Smooth muscle cell of trachea (primary cell): Measurements from ENCODE around the gene PANK2. TPM values are rescaled to one million over a fixed set of nuclear protein-coding genes. Genes with fewer than 3 reads are reported as not detected.

Experiments used
- total RNA-seq: library from RNA; depleted of rRNA; stranded (reverse); fragments of >200 nt; gene quantifications from 2 replicates; pipeline ENCODE4 v1.2.1, GENCODE V29; 2014

Gene PANK2
- total RNA-seq = 62.2 and 72.3 TPM in 2 replicates

GRCh38 chr20:3888622-3889488, at the start of gene PANK2:
Gene PANK2, plus strand, starts transcription at chr20:3889387.

DNA sequence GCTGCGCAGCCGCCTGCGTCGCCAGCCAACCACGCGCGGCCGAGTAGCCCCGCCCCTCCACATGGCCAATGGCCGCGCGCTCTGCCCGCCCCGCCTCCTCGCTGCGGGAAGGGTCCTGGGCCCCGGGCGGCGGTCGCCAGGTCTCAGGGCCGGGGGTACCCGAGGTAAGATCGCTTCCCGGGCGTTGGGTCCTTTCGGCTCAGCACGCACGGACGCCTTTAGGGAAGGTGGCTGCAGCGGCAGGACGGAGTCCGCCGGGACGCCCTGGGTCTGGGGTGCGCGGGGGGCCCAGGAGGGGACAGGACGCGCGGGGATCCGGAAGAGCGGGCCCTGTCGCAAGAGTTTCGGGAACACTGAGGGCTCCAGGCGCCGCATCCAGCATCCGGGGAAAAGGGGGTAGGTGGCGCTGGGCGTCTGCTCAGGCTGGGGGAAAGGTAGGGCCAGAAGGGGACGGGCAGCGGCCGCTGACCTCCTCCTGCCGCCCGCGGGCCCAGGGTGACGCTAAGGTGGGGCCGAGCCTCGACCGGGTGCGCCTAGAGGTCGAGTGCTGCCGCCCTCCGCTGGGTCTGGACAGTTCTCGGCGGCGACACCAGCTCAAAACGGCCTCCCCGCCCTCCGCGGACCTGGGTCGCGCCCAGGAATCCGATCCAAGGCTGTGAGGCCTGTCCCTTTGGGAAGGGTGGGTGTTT, 42.3 kb upstream of the PANK2 start, which contains the start of gene MAVS:
Gene MAVS (plus strand): TSS at position 95 of the 689 bp plus-strand sequence. CDS start 7,791 bp downstream, outside the sequence.

Other genes starting within 250 kb of the PANK2 start
- not detected in 2 replicates for gene GFRA4, start 226.0 kb upstream of the PANK2 start, total RNA-seq
- 136 and 154 TPM in 2 replicates for gene ADAM33, start 207.4 kb upstream of the PANK2 start, total RNA-seq
- gene SIGLEC1, start 176.8 kb upstream of the PANK2 start, total RNA-seq = not detected in 2 replicates
- 2.6 and 5.1 TPM in 2 replicates for gene HSPA12B, start 156.7 kb upstream of the PANK2 start, total RNA-seq
- gene ADISSP, start 121.6 kb upstream of the PANK2 start, total RNA-seq = 40.5 and 41.7 TPM in 2 replicates
- gene SPEF1, start 107.9 kb upstream of the PANK2 start, total RNA-seq = 0.15 and 0.17 TPM in 2 replicates
- 149 and 205 TPM in 2 replicates for gene CENPB, start 102.6 kb upstream of the PANK2 start, total RNA-seq
- gene CDC25B, start 93.1 kb upstream of the PANK2 start, total RNA-seq = 103 and 105 TPM in 2 replicates
- gene AP5S1, start 68.8 kb upstream of the PANK2 start, total RNA-seq = 23.0 and 32.7 TPM in 2 replicates
- 25.2 and 31.3 TPM in 2 replicates for gene MAVS, start 42.6 kb upstream of the PANK2 start, total RNA-seq
- 31.9 and 33.7 TPM in 2 replicates for gene RNF24, start 126.2 kb downstream of the PANK2 start, total RNA-seq